ENCODE results near the gene GUF1. TPM values are rescaled to one million over a fixed set of nuclear protein-coding genes. Genes with fewer than 3 reads are reported as not detected.

Gene GUF1, protein sequence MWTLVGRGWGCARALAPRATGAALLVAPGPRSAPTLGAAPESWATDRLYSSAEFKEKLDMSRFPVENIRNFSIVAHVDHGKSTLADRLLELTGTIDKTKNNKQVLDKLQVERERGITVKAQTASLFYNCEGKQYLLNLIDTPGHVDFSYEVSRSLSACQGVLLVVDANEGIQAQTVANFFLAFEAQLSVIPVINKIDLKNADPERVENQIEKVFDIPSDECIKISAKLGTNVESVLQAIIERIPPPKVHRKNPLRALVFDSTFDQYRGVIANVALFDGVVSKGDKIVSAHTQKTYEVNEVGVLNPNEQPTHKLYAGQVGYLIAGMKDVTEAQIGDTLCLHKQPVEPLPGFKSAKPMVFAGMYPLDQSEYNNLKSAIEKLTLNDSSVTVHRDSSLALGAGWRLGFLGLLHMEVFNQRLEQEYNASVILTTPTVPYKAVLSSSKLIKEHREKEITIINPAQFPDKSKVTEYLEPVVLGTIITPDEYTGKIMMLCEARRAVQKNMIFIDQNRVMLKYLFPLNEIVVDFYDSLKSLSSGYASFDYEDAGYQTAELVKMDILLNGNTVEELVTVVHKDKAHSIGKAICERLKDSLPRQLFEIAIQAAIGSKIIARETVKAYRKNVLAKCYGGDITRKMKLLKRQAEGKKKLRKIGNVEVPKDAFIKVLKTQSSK
- total RNA-seq, result 10 to 100 TPM; 12.9 to 19.5 TPM
- long read RNA-seq, donor 1, full-length matches to known transcripts, result 2 of 5 reads
- long read RNA-seq, donor 1, partial matches to known transcripts, result 1 of 5 reads
- long read RNA-seq, donor 1, other reads (novel, unspliced or antisense), result 2 of 5 reads
- long read RNA-seq, donor 2, full-length matches to known transcripts, result 2 of 2 reads
- long read RNA-seq, donor 2, partial matches to known transcripts, result 0 of 2 reads
- long read RNA-seq, donor 2, other reads (novel, unspliced or antisense), result 0 of 2 reads

GRCh38 chr4:44678094-44679041 lies at the start of gene GUF1:
GUF1 (plus strand) TSS chr4:44678420; CDS start chr4:44678623, 203 bp downstream.
- DNase-seq (ENCODE audit: low spot score), result peak; percentile 97
- intact Hi-C loops (cut with DNase I), result loop anchor here in 1 of 2 donors (10.0 kb wide), 1 partner anchor 1204 kb away; no protein-coding TSS in a partner anchor

GRCh38 chr4:44629280-44629866 lies 48.8 kb upstream of the GUF1 start:
- DNase-seq (ENCODE audit: low spot score), result no peak
- intact Hi-C loops (cut with DNase I), result no loop called here

DNA sequence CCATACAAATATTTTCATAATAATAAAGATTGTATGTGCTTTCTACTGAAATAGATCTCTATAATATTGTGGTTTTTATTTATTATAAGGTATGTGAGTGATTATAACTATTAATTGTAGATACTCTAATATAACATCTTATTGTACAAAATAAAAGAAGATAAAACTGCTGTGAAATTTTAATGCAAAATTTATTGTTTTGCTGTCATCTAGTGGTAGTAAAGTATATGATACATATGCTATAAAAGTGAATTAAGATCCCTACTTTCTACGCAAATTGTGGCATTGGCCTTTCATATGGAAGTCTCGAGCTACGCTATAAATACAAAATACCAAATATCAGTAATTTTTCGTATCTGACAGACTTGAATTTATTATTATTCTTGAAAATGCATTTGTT lies 46.1 kb upstream of the GUF1 start:
- no peak for DNase-seq (ENCODE audit: low spot score)
- intact Hi-C loops (cut with DNase I), result loop anchor here in 1 of 2 donors (5.0 kb wide), 1 partner anchor 690 kb away; no protein-coding TSS in a partner anchor

DNA sequence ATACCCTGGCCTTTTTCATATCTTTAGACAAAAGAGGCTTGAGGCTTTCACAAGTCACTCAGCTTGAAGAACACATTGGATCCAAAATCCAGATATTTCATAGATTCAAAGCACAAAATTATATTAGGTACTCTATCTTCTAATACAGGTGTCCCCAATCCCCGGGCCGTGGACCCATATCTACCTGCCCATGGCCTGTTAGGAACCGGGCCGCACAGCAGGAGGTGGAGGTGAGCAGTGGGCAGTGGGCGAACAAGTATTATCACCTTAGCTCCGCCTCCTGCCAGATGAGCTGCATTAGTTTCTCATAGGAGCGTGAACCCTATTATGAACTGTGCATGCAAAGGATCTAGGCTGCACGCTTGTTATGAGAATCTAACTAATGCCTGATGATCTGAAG lies 45.5 kb upstream of the GUF1 start:
- intact Hi-C loops (cut with DNase I), result loop anchor here in 1 of 2 donors (5.0 kb wide), 1 partner anchor 690 kb away; no protein-coding TSS in a partner anchor
- DNase-seq (ENCODE audit: low spot score), result no peak

DNA sequence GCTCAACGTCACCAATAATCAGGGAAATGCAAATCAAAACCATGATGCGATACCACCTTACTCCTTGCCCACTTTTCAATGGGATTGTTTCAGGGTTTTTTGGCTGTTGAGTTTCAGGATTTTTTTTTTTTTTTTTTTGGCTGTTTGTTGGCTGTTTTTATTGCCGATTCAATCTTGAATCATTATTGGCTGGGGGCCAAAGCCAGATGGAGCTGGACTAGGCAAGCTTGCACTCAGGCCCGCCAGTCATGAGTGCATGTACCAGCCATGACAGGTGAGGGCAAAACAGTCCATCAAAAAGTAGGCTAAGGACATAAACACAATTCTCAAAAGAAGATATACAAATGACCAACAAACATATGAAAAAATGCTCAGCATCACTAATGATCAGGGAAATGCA lies 40.1 kb upstream of the GUF1 start:
- intact Hi-C loops (cut with DNase I), result no loop called here
- no peak for DNase-seq (ENCODE audit: low spot score)

GRCh38 chr4:44646151-44646550 lies 32.1 kb upstream of the GUF1 start:
- no peak for DNase-seq (ENCODE audit: low spot score)
- intact Hi-C loops (cut with DNase I), result no loop called here

- intact Hi-C loops (cut with DNase I), result no loop called here
- no peak for DNase-seq (ENCODE audit: low spot score)
Observed at GRCh38 chr4:44651425-44651824, 26.8 kb upstream of the GUF1 start, which contains the start of gene YIPF7. YIPF7 (minus strand) TSS chr4:44651625; CDS start chr4:44650100, 1,525 bp downstream.

- DNase-seq (ENCODE audit: low spot score), result no peak
- intact Hi-C loops (cut with DNase I), result no loop called here
Observed at GRCh38 chr4:44652002-44652401, 26.2 kb upstream of the GUF1 start.

- no peak for DNase-seq (ENCODE audit: low spot score)
- intact Hi-C loops (cut with DNase I), result no loop called here
Observed at GRCh38 chr4:44660396-44660795, 17.8 kb upstream of the GUF1 start.

GRCh38 chr4:44661940-44662622 lies 16.1 kb upstream of the GUF1 start:
- no peak for DNase-seq (ENCODE audit: low spot score)
- intact Hi-C loops (cut with DNase I), result no loop called here

DNA sequence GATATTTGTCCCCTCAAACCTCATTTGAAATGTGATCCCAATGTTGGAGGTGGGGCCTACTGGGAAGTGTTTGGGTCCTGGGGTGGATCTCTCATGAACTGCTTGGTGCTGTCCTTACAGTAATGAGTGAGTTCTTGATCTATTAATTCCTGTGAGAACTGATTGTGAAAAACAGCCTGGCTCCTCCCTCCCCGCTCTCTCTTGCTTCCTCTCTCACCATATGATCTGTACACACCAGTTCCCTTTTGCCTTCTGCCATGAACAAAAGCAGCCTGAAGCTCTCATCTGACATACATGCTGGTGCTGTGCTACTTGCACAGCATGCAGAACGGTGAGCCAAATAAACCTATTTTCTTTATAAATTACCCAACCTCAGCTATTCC lies 15.6 kb upstream of the GUF1 start:
- no peak for DNase-seq (ENCODE audit: low spot score)
- intact Hi-C loops (cut with DNase I), result no loop called here

- intact Hi-C loops (cut with DNase I), result no loop called here
- DNase-seq (ENCODE audit: low spot score), result no peak
Observed at GRCh38 chr4:44663539-44664263, 14.5 kb upstream of the GUF1 start.

DNA sequence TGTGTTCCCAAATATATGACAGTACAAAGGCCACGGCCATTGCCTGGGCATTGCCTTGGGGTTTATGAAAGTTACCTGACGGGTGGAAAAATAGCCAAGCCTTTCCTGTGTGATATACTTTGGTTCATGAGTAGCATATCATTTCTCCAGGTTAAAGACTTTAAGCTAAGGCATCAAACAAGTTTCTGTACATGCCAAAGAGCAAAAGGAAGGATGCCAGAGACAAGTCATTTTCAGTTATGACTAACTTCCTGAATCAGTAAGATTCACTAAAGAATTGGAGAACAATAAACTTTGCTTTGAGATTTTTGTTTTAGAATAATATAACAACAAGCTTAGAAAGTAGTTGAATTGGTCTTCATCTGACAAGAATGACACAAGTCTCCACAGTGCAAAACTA lies 9.7 kb upstream of the GUF1 start:
- DNase-seq (ENCODE audit: low spot score), result no peak
- intact Hi-C loops (cut with DNase I), result no loop called here

DNA sequence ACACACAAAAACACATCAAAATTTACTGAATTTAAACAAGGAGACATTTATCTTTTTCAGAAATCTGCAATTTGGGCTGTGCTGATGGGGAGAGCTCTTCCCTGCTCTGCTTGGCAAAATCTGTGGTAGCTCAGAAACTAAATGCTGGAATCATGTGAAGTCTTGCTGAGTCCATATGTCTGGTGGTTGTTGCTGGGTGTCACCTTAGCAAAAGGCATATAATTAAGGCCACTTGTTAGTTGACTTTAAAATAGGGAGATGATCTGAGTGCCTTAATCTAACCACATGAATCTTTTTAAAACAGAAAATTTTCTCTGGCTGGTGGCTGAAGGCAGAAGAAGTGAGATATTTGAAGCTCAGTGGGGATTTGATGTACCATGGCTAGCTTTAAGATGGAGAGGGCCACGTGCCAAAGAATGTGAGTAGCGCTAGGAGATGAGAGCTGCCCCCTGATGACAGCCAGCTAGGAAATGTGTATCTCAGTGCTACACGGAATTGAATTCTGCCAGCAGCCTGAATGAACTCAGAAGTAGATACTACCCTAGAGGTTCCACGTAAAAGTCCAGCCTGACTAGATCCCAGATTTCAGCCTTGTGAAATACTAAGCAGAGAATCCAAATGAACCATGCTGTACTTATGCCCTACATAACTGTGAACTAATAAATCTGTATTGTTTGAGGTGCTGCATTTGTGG lies 7.6 kb upstream of the GUF1 start:
- DNase-seq (ENCODE audit: low spot score), result no peak
- intact Hi-C loops (cut with DNase I), result loop anchor here in 1 of 2 donors (10.0 kb wide), 1 partner anchor 1196 kb away; no protein-coding TSS in a partner anchor

DNA sequence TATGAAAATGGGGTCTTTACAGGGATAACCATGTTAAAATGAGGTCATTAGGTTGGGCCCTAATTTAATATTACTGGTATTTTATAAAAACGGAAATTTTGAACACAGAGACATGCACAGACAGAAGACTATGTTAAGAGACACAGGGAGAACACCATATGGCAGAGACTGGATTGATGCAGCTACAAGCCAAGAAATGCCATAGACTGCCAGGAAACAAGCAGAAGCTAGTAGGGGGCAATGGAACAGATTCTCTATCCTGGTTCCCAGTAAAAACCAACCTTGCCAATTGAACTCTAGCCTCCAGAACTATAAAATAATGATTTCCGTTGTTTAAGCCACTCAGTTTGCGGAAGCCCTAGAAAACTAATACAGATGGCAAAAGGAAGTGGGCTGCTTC lies 6.6 kb upstream of the GUF1 start:
- DNase-seq (ENCODE audit: low spot score), result no peak
- intact Hi-C loops (cut with DNase I), result loop anchor here in 1 of 2 donors (10.0 kb wide), 1 partner anchor 1197 kb away; no protein-coding TSS in a partner anchor

- intact Hi-C loops (cut with DNase I), result loop anchor here in 1 of 2 donors (10.0 kb wide), 1 partner anchor 1200 kb away; no protein-coding TSS in a partner anchor
- DNase-seq (ENCODE audit: low spot score), result no peak
Observed at GRCh38 chr4:44674471-44674870, 3.7 kb upstream of the GUF1 start.
